Neural progenitor cell (in vitro differentiated cells): Measurements from ENCODE around the gene CCR7.

Source experiments
- EZH2 ChIP-seq: fragments of 200-600 bp; sonication (generic); IDR thresholded peaks from 2 replicates; pipeline ENCODE4 v1.6.1; 2017; ENCODE audit warnings: antibody characterized with exemption, mild to moderate bottlenecking, moderate library complexity
- EZH2phosphoT487 ChIP-seq: fragments of 200-600 bp; sonication (generic); IDR thresholded peaks from 2 replicates; pipeline ENCODE4 v1.6.1; 2017; ENCODE audit warnings: antibody characterized with exemption
- TF ChIP-seq, protein P1 (sequence below): fragments of 200-600 bp; sonication (generic); IDR thresholded peaks from 2 replicates; pipeline ENCODE4 v1.5.1; 2017; ENCODE audit warnings: antibody characterized with exemption, mild to moderate bottlenecking

DNA sequence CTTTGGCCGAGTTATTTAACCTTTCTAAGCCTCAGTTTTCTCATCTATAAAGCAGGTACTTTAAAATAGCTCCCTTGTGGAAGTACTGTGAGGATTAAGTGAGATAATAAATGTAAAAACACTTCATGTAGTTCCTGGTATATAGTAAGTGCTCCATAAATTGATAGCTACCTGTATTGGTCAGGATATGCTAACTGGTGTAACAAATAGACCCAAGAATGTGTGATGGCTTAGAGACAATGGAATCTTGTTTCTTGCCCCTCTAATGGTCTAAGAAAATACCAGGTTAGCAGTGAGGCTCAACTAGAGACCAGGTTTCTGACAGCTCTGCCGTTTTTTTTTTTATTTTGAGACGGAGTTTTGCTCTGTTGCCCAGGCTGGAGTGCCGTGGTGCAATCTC, 29.8 kb downstream of the CCR7 start:
- TF ChIP-seq, protein P1, sequence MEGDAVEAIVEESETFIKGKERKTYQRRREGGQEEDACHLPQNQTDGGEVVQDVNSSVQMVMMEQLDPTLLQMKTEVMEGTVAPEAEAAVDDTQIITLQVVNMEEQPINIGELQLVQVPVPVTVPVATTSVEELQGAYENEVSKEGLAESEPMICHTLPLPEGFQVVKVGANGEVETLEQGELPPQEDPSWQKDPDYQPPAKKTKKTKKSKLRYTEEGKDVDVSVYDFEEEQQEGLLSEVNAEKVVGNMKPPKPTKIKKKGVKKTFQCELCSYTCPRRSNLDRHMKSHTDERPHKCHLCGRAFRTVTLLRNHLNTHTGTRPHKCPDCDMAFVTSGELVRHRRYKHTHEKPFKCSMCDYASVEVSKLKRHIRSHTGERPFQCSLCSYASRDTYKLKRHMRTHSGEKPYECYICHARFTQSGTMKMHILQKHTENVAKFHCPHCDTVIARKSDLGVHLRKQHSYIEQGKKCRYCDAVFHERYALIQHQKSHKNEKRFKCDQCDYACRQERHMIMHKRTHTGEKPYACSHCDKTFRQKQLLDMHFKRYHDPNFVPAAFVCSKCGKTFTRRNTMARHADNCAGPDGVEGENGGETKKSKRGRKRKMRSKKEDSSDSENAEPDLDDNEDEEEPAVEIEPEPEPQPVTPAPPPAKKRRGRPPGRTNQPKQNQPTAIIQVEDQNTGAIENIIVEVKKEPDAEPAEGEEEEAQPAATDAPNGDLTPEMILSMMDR: no peak
- TF ChIP-seq EZH2phosphoT487 (no peak), EZH2 (no peak)
